Measurements from ENCODE around the gene HEPN1. TPM values are rescaled to one million over a fixed set of nuclear protein-coding genes. Genes with fewer than 3 reads are reported as not detected.

The HEPN1 gene
- total and polyA plus RNA-seq, 9 of the 15 experiments (the other 6 are each of a cell fraction or from before 2014, with no cell fraction given), result not detected

DNA sequence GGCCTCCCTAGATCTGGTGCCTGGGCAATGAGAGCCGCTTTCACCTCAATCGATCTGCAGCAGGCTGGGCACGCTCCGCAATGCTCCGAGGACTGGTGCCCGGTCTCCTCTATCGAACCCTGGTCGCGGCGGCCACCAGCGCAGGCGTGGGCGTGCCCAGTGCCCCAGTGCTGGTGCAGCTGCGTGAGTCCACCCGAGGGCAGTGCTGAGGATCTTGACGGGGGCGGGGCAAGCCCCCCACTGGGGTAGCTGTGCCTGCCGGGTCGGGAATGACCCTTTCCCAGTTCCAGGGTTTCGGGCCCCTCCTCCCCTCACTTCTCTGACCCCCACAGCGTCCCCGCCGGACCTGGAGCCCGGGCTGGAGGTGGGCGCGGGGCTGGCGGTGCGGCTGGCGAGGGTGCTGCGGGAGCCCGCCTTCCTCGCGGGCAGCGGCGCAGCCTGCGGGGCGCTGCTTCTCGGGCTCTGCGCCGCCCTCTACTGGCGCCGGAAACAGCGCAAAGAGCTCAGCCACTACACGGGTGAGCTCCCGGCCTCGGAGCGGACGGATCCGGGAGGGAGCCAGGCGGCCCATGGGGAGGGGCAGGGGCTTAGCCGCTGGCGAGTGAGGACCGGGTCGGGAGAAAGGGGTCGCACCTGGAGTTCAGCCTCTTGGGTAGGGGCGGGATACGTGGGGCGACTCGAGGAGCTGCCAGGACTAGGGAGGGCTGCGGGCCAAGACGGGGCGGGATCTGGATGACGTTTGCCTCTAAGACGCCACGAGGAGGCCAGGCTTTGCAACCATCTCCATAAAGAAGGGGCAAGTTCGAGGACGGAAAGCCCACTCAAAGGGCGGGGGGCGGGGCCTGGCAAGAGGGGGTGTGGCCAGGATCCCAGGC is 42.9 kb upstream of the HEPN1 start (continued):
- TF ChIP-seq NR1H2 (CRISPR knock-in tag; IDR thresholded peaks at IDR 0.05), result no peak
- no peak for TF ChIP-seq MEIS2 (IDR thresholded peaks at IDR 0.05; ENCODE audit: partially characterized antibody)
- TF ChIP-seq, protein P1, sequence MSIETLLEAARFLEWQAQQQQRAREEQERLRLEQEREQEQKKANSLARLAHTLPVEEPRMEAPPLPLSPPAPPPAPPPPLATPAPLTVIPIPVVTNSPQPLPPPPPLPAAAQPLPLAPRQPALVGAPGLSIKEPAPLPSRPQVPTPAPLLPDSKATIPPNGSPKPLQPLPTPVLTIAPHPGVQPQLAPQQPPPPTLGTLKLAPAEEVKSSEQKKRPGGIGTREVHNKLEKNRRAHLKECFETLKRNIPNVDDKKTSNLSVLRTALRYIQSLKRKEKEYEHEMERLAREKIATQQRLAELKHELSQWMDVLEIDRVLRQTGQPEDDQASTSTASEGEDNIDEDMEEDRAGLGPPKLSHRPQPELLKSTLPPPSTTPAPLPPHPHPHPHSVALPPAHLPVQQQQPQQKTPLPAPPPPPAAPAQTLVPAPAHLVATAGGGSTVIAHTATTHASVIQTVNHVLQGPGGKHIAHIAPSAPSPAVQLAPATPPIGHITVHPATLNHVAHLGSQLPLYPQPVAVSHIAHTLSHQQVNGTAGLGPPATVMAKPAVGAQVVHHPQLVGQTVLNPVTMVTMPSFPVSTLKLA (conservative IDR thresholded peaks at IDR 0.05), result peak in 1 of 2 experiments; percentile 52; a peak in 2 of 4 replicates
- TF ChIP-seq MCM5 (IDR thresholded peaks at IDR 0.05; ENCODE audit: low read depth), result no peak
- no peak for TF ChIP-seq ZBTB8A (IDR thresholded peaks at IDR 0.05; ENCODE audit: partially characterized antibody)
- no peak for TF ChIP-seq ZBTB9 (CRISPR knock-in tag; IDR thresholded peaks at IDR 0.05)
- no peak for TF ChIP-seq EZH2 (IDR thresholded peaks at IDR 0.05; ENCODE audit: borderline replicate concordance, low read depth, low read length)
- no peak for TF ChIP-seq EWSR1 (IDR thresholded peaks at IDR 0.05; ENCODE audit: borderline replicate concordance, low read depth, partially characterized antibody)
- TF ChIP-seq ZNF324 (CRISPR knock-in tag; IDR thresholded peaks at IDR 0.05), result no peak
- no peak for TF ChIP-seq RBM39 (optimal IDR thresholded peaks at IDR 0.05; ENCODE audit: low read depth, low read length)
- TF ChIP-seq MLX (CRISPR knock-in tag; conservative IDR thresholded peaks at IDR 0.05), result no peak
- TF ChIP-seq KLF10 (CRISPR knock-in tag; IDR thresholded peaks at IDR 0.05), result no peak
- TF ChIP-seq FUS (optimal IDR thresholded peaks at IDR 0.05; ENCODE audit: low read depth, low read length), result no peak
- TF ChIP-seq PHF20 (IDR thresholded peaks at IDR 0.05; ENCODE audit: partially characterized antibody), result no peak
- TF ChIP-seq HDAC6 (IDR thresholded peaks at IDR 0.05; ENCODE audit: low read depth, low read length), result no peak
- peak; percentile 53 for TF ChIP-seq SMARCE1 (IDR thresholded peaks at IDR 0.05)
- TF ChIP-seq ADNP (tag; IDR thresholded peaks at IDR 0.05), result no peak
- TF ChIP-seq GABPA (tag; conservative IDR thresholded peaks at IDR 0.05; ENCODE audit: low read depth), result peak; percentile 84
- TF ChIP-seq BCOR (IDR thresholded peaks at IDR 0.05), result peak; percentile 61; the same call in 1 of the 2 replicates
- TF ChIP-seq PKNOX1 (IDR thresholded peaks at IDR 0.05), result no peak
- no peak for TF ChIP-seq DMBX1 (CRISPR knock-in tag; IDR thresholded peaks at IDR 0.05; ENCODE audit: borderline replicate concordance)
- no peak for TF ChIP-seq ATF2 (CRISPR knock-in tag; IDR thresholded peaks at IDR 0.05)

Data from K562 (cell line).